DMS153 (cell line): ENCODE results near the gene ERBB4.

Experiments used
- DNase-seq: peaks from one replicate; lab custom pipeline; 2025; lab: John Stamatoyannopoulos, UW

Gene ERBB4

GRCh38 chr2:212364112-212364985 lies 174.3 kb downstream of the ERBB4 start:
- no peak for DNase-seq

- no peak for DNase-seq
Observed at GRCh38 chr2:212361174-212361756, 177.3 kb downstream of the ERBB4 start.

GRCh38 chr2:212360068-212360460 lies 178.5 kb downstream of the ERBB4 start:
- DNase-seq: no peak

- no peak for DNase-seq
Observed at GRCh38 chr2:212359425-212360067, 179.1 kb downstream of the ERBB4 start.

GRCh38 chr2:212357606-212358005 lies 181.0 kb downstream of the ERBB4 start:
- DNase-seq: no peak

- no peak for DNase-seq
Observed at GRCh38 chr2:212354382-212354781, 184.2 kb downstream of the ERBB4 start.

GRCh38 chr2:212348501-212348900 lies 190.1 kb downstream of the ERBB4 start:
- no peak for DNase-seq

GRCh38 chr2:212346865-212347264 lies 191.7 kb downstream of the ERBB4 start:
- DNase-seq: no peak

GRCh38 chr2:212345966-212346365 lies 192.6 kb downstream of the ERBB4 start:
- DNase-seq: no peak

GRCh38 chr2:212344131-212344530 lies 194.5 kb downstream of the ERBB4 start:
- no peak for DNase-seq

GRCh38 chr2:212343167-212343566 lies 195.4 kb downstream of the ERBB4 start:
- no peak for DNase-seq

GRCh38 chr2:212337486-212338343 lies 200.9 kb downstream of the ERBB4 start:
- no peak for DNase-seq

GRCh38 chr2:212337036-212337435 lies 201.6 kb downstream of the ERBB4 start:
- no peak for DNase-seq

- no peak for DNase-seq
Observed at GRCh38 chr2:212330263-212330662, 208.3 kb downstream of the ERBB4 start.

GRCh38 chr2:212328712-212329496 lies 209.7 kb downstream of the ERBB4 start:
- no peak for DNase-seq

GRCh38 chr2:212328136-212328535 lies 210.5 kb downstream of the ERBB4 start:
- DNase-seq: no peak

- no peak for DNase-seq
Observed at GRCh38 chr2:212327171-212327809, 211.3 kb downstream of the ERBB4 start.

- no peak for DNase-seq
Observed at GRCh38 chr2:212318636-212319035, 220.0 kb downstream of the ERBB4 start.

- no peak for DNase-seq
Observed at GRCh38 chr2:212314680-212315079, 223.9 kb downstream of the ERBB4 start.

GRCh38 chr2:212311807-212312404 lies 226.7 kb downstream of the ERBB4 start:
- no peak for DNase-seq
